Measurements from ENCODE around the gene USP33.
A peak's percentile ranks its signal among the peaks of the same experiment; 100 is the strongest.
"Not testable (repeated sequence)": the region's sequence is repeated elsewhere in the genome, so short reads cannot be mapped to it uniquely, and the experiment has no call there.

The USP33 gene

GRCh38 chr1:77739235-77739634 lies 20.4 kb downstream of the USP33 start:
- no peak for DNase-seq (ENCODE audit: low spot score)

- no peak for DNase-seq (ENCODE audit: low spot score)
These were observed 27.6 kb downstream of the USP33 start for GRCh38 chr1:77732090-77732489.

- DNase-seq (ENCODE audit: low spot score): no peak
These were observed 33.9 kb downstream of the USP33 start for GRCh38 chr1:77725706-77726105.

GRCh38 chr1:77718181-77718580 lies 41.5 kb downstream of the USP33 start:
- DNase-seq (ENCODE audit: low spot score): no peak

GRCh38 chr1:77716065-77716464 lies 43.6 kb downstream of the USP33 start:
- no peak for DNase-seq (ENCODE audit: low spot score)

- no peak for DNase-seq (ENCODE audit: low spot score)
These were observed 49.9 kb downstream of the USP33 start for GRCh38 chr1:77709727-77710126.

- DNase-seq (ENCODE audit: low spot score): no peak
These were observed 53.3 kb downstream of the USP33 start for GRCh38 chr1:77706321-77706720.

- no peak for DNase-seq (ENCODE audit: low spot score)
These were observed 54.9 kb downstream of the USP33 start for GRCh38 chr1:77704736-77705135.

GRCh38 chr1:77699673-77700072 lies 60.0 kb downstream of the USP33 start:
- not testable (repeated sequence) for DNase-seq (ENCODE audit: low spot score)

- no peak for DNase-seq (ENCODE audit: low spot score)
These were observed 62.2 kb downstream of the USP33 start for GRCh38 chr1:77697441-77697840.

- DNase-seq (ENCODE audit: low spot score): no peak
These were observed 70.7 kb downstream of the USP33 start for GRCh38 chr1:77688939-77689338.

GRCh38 chr1:77687519-77687906 lies 72.1 kb downstream of the USP33 start:
- no peak for DNase-seq (ENCODE audit: low spot score)

- DNase-seq (ENCODE audit: low spot score): no peak
These were observed 72.7 kb downstream of the USP33 start for GRCh38 chr1:77686796-77687518.

- DNase-seq (ENCODE audit: low spot score): peak; percentile 90
These were observed 76.2 kb downstream of the USP33 start for GRCh38 chr1:77683160-77684148.

GRCh38 chr1:77682460-77683159 lies 77.0 kb downstream of the USP33 start, which contains the start of gene ZZZ3:
Gene ZZZ3, minus strand, starts transcription at chr1:77682658. Its CDS starts 49,304 bp downstream, at chr1:77633354.
- peak; percentile 92 for DNase-seq (ENCODE audit: low spot score)

- no peak for DNase-seq (ENCODE audit: low spot score)
These were observed 79.5 kb downstream of the USP33 start for GRCh38 chr1:77680173-77680572.

- no peak for DNase-seq (ENCODE audit: low spot score)
These were observed 80.7 kb downstream of the USP33 start for GRCh38 chr1:77678660-77679610.

- DNase-seq (ENCODE audit: low spot score): not testable (repeated sequence)
These were observed 84.8 kb downstream of the USP33 start for GRCh38 chr1:77674807-77675206.

- DNase-seq (ENCODE audit: low spot score): no peak
These were observed 85.8 kb downstream of the USP33 start for GRCh38 chr1:77673716-77674355.

- no peak for DNase-seq (ENCODE audit: low spot score)
These were observed 86.6 kb downstream of the USP33 start for GRCh38 chr1:77673030-77673429.

GRCh38 chr1:77672374-77672773 lies 87.3 kb downstream of the USP33 start:
- no peak for DNase-seq (ENCODE audit: low spot score)
